Ishikawa (cell line): ENCODE measurements around the gene TROAP.

Source experiments
- CEBPB ChIP-seq: IDR thresholded peaks from 2 replicates; pipeline ENCODE4 v1.6.1; 2012
- CREB1 ChIP-seq: IDR thresholded peaks from 2 replicates; pipeline ENCODE4 v1.6.1; 2012; ENCODE audit warnings: low read depth
- EGR1 ChIP-seq: IDR thresholded peaks from 2 replicates; pipeline ENCODE4 v1.6.1; 2012
- EP300 ChIP-seq: IDR thresholded peaks from 2 replicates; pipeline ENCODE4 v1.6.1; 2012; ENCODE audit warnings: borderline replicate concordance
- FOXM1 ChIP-seq: IDR thresholded peaks from 2 replicates; pipeline ENCODE4 v1.6.1; 2012; ENCODE audit warnings: low read depth, borderline replicate concordance
- MAX ChIP-seq: IDR thresholded peaks from 2 replicates; pipeline ENCODE4 v1.6.1; 2012
- NFIC ChIP-seq: IDR thresholded peaks from 2 replicates; pipeline ENCODE4 v1.6.1; 2012
- RAD21 ChIP-seq: IDR thresholded peaks from 2 replicates; pipeline ENCODE4 v1.6.1; 2012; ENCODE audit warnings: low read depth
- TAF1 ChIP-seq: IDR thresholded peaks from 2 replicates; pipeline ENCODE4 v1.6.1; 2012; ENCODE audit warnings: low read depth, mild to moderate bottlenecking
- TCF12 ChIP-seq: IDR thresholded peaks from 2 replicates; pipeline ENCODE4 v1.6.1; 2012; ENCODE audit warnings: low read depth
- TEAD4 ChIP-seq: IDR thresholded peaks from 2 replicates; pipeline ENCODE4 v1.6.1; 2012
- YY1 ChIP-seq: IDR thresholded peaks from 2 replicates; pipeline ENCODE4 v1.6.1; 2012; ENCODE audit warnings: low read depth
- ZBTB7A ChIP-seq: IDR thresholded peaks from 2 replicates; pipeline ENCODE4 v1.6.1; 2012; ENCODE audit warnings: low read depth
- TF ChIP-seq, protein P1 (sequence below): IDR thresholded peaks from 2 replicates; pipeline ENCODE4 v1.6.1; 2012
- TF ChIP-seq, protein P2 (sequence below): IDR thresholded peaks from 2 replicates; pipeline ENCODE4 v1.6.1; 2012; ENCODE audit warnings: low read depth, mild to moderate bottlenecking

The TROAP gene

GRCh38 chr12:49294086-49294803 is 28.8 kb upstream of the TROAP start:
- TF ChIP-seq CEBPB, result no peak
- no peak for TF ChIP-seq ZBTB7A
- no peak for TF ChIP-seq TEAD4
- TF ChIP-seq EP300, result no peak
- no peak for TF ChIP-seq YY1
- no peak for TF ChIP-seq TAF1
- TF ChIP-seq EGR1, result no peak

GRCh38 chr12:49294804-49295081 is 28.3 kb upstream of the TROAP start:
- TF ChIP-seq ZBTB7A (no peak), EP300 (no peak), TCF12 (no peak), CEBPB (no peak), MAX (no peak), TEAD4 (no peak), EGR1 (no peak)
- TF ChIP-seq, protein P1, sequence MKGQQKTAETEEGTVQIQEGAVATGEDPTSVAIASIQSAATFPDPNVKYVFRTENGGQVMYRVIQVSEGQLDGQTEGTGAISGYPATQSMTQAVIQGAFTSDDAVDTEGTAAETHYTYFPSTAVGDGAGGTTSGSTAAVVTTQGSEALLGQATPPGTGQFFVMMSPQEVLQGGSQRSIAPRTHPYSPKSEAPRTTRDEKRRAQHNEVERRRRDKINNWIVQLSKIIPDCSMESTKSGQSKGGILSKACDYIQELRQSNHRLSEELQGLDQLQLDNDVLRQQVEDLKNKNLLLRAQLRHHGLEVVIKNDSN, result no peak

DNA sequence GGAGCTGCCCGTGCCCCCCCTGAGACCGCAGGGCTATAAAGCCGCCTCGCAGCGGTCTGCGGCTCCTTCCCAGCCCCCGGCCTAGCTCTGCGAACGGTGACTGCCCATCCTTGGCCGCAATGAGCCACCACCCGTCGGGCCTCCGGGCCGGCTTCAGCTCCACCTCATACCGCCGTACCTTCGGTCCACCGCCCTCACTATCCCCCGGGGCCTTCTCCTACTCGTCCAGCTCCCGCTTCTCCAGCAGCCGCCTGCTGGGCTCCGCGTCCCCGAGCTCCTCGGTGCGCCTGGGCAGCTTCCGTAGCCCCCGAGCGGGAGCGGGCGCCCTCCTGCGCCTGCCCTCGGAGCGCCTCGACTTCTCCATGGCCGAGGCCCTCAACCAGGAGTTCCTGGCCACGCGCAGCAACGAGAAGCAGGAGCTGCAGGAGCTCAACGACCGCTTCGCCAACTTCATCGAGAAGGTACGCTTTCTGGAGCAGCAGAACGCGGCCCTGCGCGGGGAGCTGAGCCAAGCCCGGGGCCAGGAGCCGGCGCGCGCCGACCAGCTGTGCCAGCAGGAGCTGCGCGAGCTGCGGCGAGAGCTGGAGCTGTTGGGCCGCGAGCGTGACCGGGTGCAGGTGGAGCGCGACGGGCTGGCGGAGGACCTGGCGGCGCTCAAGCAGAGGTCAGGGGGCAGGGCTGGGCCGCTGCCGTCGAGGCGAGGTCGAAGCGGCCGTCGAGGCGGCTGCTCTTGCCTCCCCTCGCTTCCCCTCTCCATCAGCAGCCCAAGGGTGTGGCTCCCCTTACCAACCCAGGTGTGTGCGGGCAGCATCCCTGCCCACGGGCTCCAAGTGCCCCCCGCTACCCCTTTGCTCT is 27.7 kb upstream of the TROAP start, which contains the start of gene PRPH:
Gene PRPH (plus strand): TSS at position 66 of the 855 bp plus-strand sequence. CDS start 54 bp downstream, at position 120.
- TF ChIP-seq ZBTB7A (no peak), NFIC (no peak), TAF1 (no peak), EGR1 (no peak), CEBPB (no peak), MAX (no peak), FOXM1 (no peak), EP300 (no peak), TEAD4 (no peak), CREB1 (no peak)
- TF ChIP-seq, protein P1, result no peak
- TF ChIP-seq, protein P2, sequence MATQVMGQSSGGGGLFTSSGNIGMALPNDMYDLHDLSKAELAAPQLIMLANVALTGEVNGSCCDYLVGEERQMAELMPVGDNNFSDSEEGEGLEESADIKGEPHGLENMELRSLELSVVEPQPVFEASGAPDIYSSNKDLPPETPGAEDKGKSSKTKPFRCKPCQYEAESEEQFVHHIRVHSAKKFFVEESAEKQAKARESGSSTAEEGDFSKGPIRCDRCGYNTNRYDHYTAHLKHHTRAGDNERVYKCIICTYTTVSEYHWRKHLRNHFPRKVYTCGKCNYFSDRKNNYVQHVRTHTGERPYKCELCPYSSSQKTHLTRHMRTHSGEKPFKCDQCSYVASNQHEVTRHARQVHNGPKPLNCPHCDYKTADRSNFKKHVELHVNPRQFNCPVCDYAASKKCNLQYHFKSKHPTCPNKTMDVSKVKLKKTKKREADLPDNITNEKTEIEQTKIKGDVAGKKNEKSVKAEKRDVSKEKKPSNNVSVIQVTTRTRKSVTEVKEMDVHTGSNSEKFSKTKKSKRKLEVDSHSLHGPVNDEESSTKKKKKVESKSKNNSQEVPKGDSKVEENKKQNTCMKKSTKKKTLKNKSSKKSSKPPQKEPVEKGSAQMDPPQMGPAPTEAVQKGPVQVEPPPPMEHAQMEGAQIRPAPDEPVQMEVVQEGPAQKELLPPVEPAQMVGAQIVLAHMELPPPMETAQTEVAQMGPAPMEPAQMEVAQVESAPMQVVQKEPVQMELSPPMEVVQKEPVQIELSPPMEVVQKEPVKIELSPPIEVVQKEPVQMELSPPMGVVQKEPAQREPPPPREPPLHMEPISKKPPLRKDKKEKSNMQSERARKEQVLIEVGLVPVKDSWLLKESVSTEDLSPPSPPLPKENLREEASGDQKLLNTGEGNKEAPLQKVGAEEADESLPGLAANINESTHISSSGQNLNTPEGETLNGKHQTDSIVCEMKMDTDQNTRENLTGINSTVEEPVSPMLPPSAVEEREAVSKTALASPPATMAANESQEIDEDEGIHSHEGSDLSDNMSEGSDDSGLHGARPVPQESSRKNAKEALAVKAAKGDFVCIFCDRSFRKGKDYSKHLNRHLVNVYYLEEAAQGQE, result no peak

DNA sequence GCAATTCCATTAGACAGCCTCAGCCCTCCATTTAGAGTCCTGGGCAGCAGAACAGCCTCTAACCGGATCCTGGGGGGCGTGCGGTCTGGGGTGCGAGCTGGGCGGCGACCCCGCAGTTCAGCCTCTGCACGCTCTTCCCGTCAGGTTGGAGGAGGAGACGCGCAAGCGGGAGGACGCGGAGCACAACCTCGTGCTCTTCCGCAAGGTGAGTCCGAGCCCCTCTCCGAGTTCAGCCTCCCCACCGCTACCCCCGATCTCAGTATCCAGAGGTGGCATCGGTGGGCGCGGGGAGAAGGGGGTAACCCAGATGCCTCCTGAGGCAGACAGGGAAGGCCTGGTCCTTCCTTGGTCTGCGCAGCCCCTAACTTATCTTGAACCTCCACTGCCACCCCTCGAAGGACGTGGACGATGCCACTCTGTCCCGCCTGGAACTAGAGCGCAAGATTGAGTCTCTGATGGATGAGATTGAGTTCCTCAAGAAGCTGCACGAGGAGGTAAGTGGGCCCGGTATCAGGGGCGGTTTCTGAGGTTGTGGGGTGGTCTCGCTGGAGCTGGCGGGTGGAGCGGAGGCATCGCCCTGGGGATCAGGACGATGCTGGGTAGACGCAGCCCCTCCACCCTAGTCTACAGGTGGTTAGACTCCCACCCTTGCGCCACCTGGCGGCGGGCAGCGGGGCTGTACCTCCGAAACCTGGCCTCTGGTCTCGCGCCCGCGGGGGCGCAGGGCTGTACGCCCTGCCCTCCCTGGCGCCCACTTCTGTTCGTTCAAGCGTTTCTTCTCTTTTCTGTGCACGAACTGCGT is 26.8 kb upstream of the TROAP start:
- TF ChIP-seq ZBTB7A (peak; percentile 98), YY1 (peak; percentile 38; the same call in 1 of the 2 replicates), RAD21 (peak; percentile 37; the same call in 1 of the 2 replicates), CEBPB (no peak)

DNA sequence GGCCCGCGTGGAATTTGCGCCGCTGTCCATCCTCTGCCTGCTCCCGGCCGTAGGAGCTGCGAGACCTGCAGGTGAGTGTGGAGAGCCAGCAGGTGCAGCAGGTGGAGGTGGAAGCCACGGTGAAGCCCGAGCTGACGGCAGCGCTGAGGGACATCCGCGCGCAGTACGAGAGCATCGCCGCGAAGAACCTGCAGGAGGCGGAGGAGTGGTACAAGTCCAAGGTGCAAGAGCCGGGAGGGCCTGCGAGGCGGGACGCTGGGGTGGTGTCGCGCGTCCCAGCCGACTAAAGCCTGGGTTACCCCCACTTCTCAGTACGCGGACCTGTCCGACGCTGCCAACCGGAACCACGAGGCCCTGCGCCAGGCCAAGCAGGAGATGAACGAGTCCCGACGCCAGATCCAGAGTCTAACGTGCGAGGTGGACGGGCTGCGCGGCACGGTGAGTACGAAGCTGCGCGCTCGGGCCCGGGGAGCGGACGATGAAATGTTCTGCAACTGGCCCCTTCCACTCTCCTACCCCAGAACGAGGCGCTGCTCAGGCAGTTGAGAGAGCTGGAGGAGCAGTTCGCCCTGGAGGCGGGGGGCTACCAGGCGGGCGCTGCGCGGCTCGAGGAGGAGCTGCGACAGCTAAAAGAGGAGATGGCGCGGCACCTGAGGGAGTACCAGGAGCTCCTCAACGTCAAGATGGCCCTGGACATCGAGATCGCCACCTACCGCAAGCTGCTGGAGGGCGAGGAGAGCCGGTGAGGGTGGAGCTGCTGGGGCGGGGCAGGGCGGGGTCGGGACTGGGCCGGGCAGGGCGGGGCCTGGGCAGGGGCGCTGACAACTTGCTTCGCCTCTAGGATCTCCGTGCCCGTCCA is 26.0 kb upstream of the TROAP start:
- TF ChIP-seq MAX (peak; percentile 95), TAF1 (no peak; the same call in 1 of the 2 replicates), CREB1 (no peak), YY1 (peak; percentile 76; the same call in 1 of the 2 replicates), ZBTB7A (peak; percentile 53; the same call in 1 of the 2 replicates), NFIC (no peak)

DNA sequence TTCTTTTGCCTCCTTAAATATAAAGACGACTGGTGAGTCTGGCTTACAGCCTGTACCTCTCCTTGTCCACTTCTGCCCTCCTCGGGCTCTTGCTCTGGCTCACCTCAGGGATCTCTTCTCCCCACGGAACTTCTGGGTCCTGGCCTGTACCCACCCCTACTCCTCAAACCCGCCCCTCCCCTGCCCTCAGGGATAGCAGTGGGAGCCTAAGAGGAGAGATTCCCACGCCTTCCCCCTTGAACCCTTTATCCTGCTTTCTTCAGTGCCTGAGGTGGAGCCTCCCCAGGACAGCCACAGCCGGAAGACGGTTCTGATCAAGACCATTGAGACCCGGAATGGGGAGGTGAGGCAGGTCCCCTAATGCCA is 25.4 kb upstream of the TROAP start:
- TF ChIP-seq MAX (no peak), CREB1 (no peak), FOXM1 (no peak), TEAD4 (no peak), EGR1 (no peak), TCF12 (no peak), YY1 (no peak), ZBTB7A (no peak), EP300 (no peak), NFIC (no peak), TAF1 (no peak), CEBPB (no peak), RAD21 (no peak)
- TF ChIP-seq, protein P2, result no peak
- TF ChIP-seq, protein P1, result no peak
